SK-N-SH (cell line): ENCODE data around the gene ZNF19. TPM values are rescaled to one million over a fixed set of nuclear protein-coding genes. Genes with fewer than 3 reads are reported as not detected.

Source experiments
- CTCF ChIA-PET: fragments of 300-600, 350-600 bp; formaldehyde crosslinking; extraction: SDS; loops from one replicate; lab custom pipeline; 2021; lab: Yijun Ruan, JAX
- POLR2A ChIA-PET: fragments of 350-600 bp; sonication (Branson Sonifier 250); formaldehyde crosslinking; extraction: SDS; loops from one replicate; lab custom pipeline; 2020; ENCODE audit warnings: antibody characterized with exemption, inconsistent platforms; lab: Yijun Ruan, JAX
- DNase-seq: peaks from one replicate; pipeline ENCODE4 v3.0.0; 2012
- H2AFZ ChIP-seq: fragments of 200-600 bp; sonication (generic); 2 replicates; pipeline ENCODE4 v1.8.1; 2016; ENCODE audit warnings: antibody characterized with exemption, mild to moderate bottlenecking, low read depth
- H3F3A ChIP-seq: fragments of 200-600 bp; sonication (generic); replicated peaks from 2 replicates; pipeline ENCODE3; 2016; ENCODE audit warnings: antibody characterized with exemption, mild to moderate bottlenecking; ENCODE audit not compliant: insufficient read depth
- H3K27ac ChIP-seq, 2 experiments: fragments of 200-500 bp in 1 of 2; fragments of 200-600 bp in 1 of 2; sonication (Bioruptor generic) in 1 of 2; sonication (generic), shearing (Covaris generic) in 1 of 2; 2 replicates each; pipeline versions ENCODE4 v1.5.1 to v1.6.1; 2014 to 2016; ENCODE audit warnings: low read depth in 2 of 2, inconsistent platforms in 1 of 2, low read length in 1 of 2, mild to moderate bottlenecking in 1 of 2, mixed read lengths in 1 of 2
- H3K27me3 ChIP-seq: fragments of 200-600 bp; sonication (generic), shearing (Covaris generic); 2 replicates; pipeline ENCODE4 v1.6.1; 2016; ENCODE audit warnings: mixed run types; ENCODE audit not compliant: insufficient read depth
- H3K36me3 ChIP-seq, 2 experiments: fragments of 200-500 bp in 1 of 2; fragments of 200-600 bp in 1 of 2; sonication (Bioruptor generic) in 1 of 2; sonication (generic) in 1 of 2; replicated peaks in 1 of 2; 2 replicates each; pipeline versions ENCODE3 to v1.5.1; 2014 to 2016; ENCODE audit warnings: low read length in 1 of 2, mild to moderate bottlenecking in 1 of 2; ENCODE audit not compliant: insufficient read depth in 2 of 2, control insufficient read depth in 1 of 2
- H3K4me1 ChIP-seq, 2 experiments: fragments of 200-500 bp in 1 of 2; fragments of 200-600 bp in 1 of 2; sonication (Bioruptor generic) in 1 of 2; sonication (generic), shearing (Covaris generic) in 1 of 2; 2 replicates each; pipeline versions ENCODE4 v1.5.1 to v1.6.1; 2014 to 2016; ENCODE audit warnings: low read depth in 1 of 2, low read length in 1 of 2, mixed run types in 1 of 2; ENCODE audit not compliant: insufficient read depth in 2 of 2, control insufficient read depth in 1 of 2
- H3K4me2 ChIP-seq: fragments of 200-600 bp; sonication (generic), shearing (Covaris generic); 2 replicates; pipeline ENCODE4 v1.6.1; 2017; ENCODE audit warnings: mixed run types
- H3K4me3 ChIP-seq, 2 experiments: fragments of 200-500 bp in 1 of 2; fragments of 200-600 bp in 1 of 2; sonication (Bioruptor generic) in 1 of 2; sonication (generic), shearing (Covaris generic) in 1 of 2; 2 replicates each; pipeline versions ENCODE4 v1.5.1 to v1.8.1; 2014 to 2016; ENCODE audit warnings: low read depth in 2 of 2, inconsistent platforms in 1 of 2, low read length in 1 of 2, mild to moderate bottlenecking in 1 of 2, mixed read lengths in 1 of 2, moderate library complexity in 1 of 2
- H3K79me2 ChIP-seq: fragments of 200-600 bp; sonication (generic); 2 replicates; pipeline ENCODE4 v1.8.1; 2017; ENCODE audit warnings: mild to moderate bottlenecking; ENCODE audit not compliant: insufficient read depth
- H3K9ac ChIP-seq: fragments of 200-600 bp; sonication (generic); 2 replicates; pipeline ENCODE4 v1.6.1; 2017; ENCODE audit warnings: mixed run types
- H3K9me2 ChIP-seq: fragments of 200-600 bp; sonication (generic); 2 replicates; pipeline ENCODE4 v1.6.1; 2017; ENCODE audit warnings: mixed run types
- H3K9me3 ChIP-seq: fragments of 200-600 bp; sonication (generic); 2 replicates; pipeline ENCODE4 v1.6.1; 2017; ENCODE audit warnings: mixed run types, mild to moderate bottlenecking, moderate library complexity
- H4K20me1 ChIP-seq: fragments of 200-600 bp; sonication (generic); 2 replicates; pipeline ENCODE4 v1.6.1; 2017; ENCODE audit warnings: mild to moderate bottlenecking, mixed run types; ENCODE audit not compliant: insufficient read depth
- EP300 ChIP-seq, 2 experiments: IDR thresholded peaks; 2 replicates each; pipeline versions ENCODE4 v1.4.0 to v1.6.1; 2012; ENCODE audit warnings: borderline replicate concordance in 1 of 2, low read depth in 1 of 2, low read length in 1 of 2
- EZH2phosphoT487 ChIP-seq: fragments of 200-600 bp; sonication (generic); IDR thresholded peaks from 2 replicates; pipeline ENCODE4 v1.6.1; 2017; ENCODE audit warnings: low read depth, mixed run types, mild to moderate bottlenecking, antibody characterized with exemption, moderate library complexity, borderline replicate concordance
- GATA2 ChIP-seq: sonication (generic); formaldehyde crosslinking; IDR thresholded peaks from 2 replicates; pipeline ENCODE4 v1.5.0; 2020; ENCODE audit warnings: mild to moderate bottlenecking, missing genetic modification reagents
- MEF2A ChIP-seq: IDR thresholded peaks from 2 replicates; pipeline ENCODE4 v1.4.0; 2012; ENCODE audit warnings: low read depth, borderline replicate concordance
- POLR2AphosphoS5 ChIP-seq: IDR thresholded peaks from 2 replicates; pipeline ENCODE4 v1.6.1; 2012; ENCODE audit warnings: low read depth, low read length
- RFX5 ChIP-seq: IDR thresholded peaks from 2 replicates; pipeline ENCODE4 v1.6.1; 2012; ENCODE audit warnings: mild to moderate bottlenecking, improper control_type of control experiment, low read length
- RXRA ChIP-seq: IDR thresholded peaks from 2 replicates; pipeline ENCODE4 v1.4.0; 2012; ENCODE audit warnings: low read depth, mild to moderate bottlenecking, borderline replicate concordance
- SMC3 ChIP-seq: IDR thresholded peaks from 2 replicates; pipeline ENCODE4 v1.6.1; 2012; ENCODE audit warnings: low read depth, low read length, improper control_type of control experiment
- TCF12 ChIP-seq: IDR thresholded peaks from 2 replicates; pipeline ENCODE4 v1.4.0; 2012
- YY1 ChIP-seq: IDR thresholded peaks from 2 replicates; pipeline ENCODE4 v1.4.0; 2012; ENCODE audit warnings: low read depth, mild to moderate bottlenecking
- WGBS: methylation state at CpG from one replicate; pipeline ENCODE4 v1.1.6; 2017; ENCODE audit warnings: low lambda C conversion rate; 5-methylcytosine and 5-hydroxymethylcytosine counted together
- polyA plus RNA-seq, 3 experiments: library from polyadenylated mRNA; depleted of rRNA; stranded (reverse); fragments of >200 nt; gene quantifications; 2 replicates each; pipeline ENCODE4 v1.2.3, GENCODE V29; 2012
- TF ChIP-seq, protein P1 (sequence below): IDR thresholded peaks from 2 replicates; pipeline ENCODE4 v1.4.0; 2012; ENCODE audit warnings: low read depth, borderline replicate concordance
- TF ChIP-seq, protein P2 (sequence below): fragments of 150-350 bp; IDR thresholded peaks from 2 replicates; pipeline ENCODE4 v1.6.1; 2016; ENCODE audit warnings: mild to moderate bottlenecking, low read depth, low read length
- TF ChIP-seq, protein P3 (sequence below): IDR thresholded peaks from 2 replicates; pipeline ENCODE4 v1.4.0; 2012; ENCODE audit warnings: low read depth, borderline replicate concordance

Gene ZNF19
- polyA plus RNA-seq, 1 of the 3 experiments (the other 2 are of a cell fraction): 1.4 TPM

DNA sequence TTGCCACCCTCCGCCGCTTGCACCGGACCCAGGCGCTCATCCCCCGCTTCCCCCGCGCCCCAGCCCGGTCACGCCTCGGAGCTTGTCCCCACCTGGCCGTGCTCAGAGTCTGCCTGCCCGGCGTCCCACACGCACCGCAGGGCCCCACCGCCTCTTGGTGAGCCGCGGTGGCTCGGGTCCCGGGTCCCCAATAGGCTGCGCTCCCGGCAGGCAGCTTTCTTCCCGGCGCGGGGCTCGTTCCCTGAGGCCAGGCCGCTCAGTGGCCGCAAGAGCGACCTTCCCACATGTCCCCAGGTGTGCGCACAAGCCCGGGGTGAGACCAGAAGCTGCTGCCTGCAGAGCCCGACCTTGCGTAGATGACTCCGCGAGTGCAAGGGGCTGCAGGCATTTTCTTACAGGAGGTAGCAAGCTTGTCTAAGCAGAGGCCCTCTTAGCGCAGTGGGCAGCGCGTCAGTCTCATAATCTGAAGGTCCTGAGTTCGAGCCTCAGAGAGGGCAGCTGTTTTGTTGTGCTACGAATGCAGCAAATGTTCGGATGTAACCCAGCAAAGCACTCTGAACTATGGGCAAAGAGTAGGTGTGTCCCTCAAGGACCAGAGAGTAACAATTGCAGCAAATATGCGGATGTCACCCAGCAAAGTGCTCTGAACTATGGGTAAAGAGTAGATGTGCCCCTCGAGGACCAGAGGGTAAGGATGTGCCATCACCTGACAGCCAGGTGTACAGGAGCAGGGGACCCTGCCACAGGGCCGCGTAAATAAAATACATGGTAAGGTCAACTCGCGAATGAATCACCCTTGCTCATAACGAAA lies 62.9 kb downstream of the ZNF19 start (continued):
- TF ChIP-seq, protein P1, sequence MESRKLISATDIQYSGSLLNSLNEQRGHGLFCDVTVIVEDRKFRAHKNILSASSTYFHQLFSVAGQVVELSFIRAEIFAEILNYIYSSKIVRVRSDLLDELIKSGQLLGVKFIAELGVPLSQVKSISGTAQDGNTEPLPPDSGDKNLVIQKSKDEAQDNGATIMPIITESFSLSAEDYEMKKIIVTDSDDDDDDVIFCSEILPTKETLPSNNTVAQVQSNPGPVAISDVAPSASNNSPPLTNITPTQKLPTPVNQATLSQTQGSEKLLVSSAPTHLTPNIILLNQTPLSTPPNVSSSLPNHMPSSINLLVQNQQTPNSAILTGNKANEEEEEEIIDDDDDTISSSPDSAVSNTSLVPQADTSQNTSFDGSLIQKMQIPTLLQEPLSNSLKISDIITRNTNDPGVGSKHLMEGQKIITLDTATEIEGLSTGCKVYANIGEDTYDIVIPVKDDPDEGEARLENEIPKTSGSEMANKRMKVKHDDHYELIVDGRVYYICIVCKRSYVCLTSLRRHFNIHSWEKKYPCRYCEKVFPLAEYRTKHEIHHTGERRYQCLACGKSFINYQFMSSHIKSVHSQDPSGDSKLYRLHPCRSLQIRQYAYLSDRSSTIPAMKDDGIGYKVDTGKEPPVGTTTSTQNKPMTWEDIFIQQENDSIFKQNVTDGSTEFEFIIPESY: no peak
- TF ChIP-seq EZH2phosphoT487 (no peak), YY1 (no peak), GATA2 (no peak), SMC3 (no peak), EP300 (IDR thresholded peaks at IDR 0.05; ENCODE audit: borderline replicate concordance in 1 of 2, low read depth in 1 of 2, low read length in 1 of 2) (no peak), MEF2A (no peak), POLR2AphosphoS5 (no peak)
- TF ChIP-seq, protein P2, sequence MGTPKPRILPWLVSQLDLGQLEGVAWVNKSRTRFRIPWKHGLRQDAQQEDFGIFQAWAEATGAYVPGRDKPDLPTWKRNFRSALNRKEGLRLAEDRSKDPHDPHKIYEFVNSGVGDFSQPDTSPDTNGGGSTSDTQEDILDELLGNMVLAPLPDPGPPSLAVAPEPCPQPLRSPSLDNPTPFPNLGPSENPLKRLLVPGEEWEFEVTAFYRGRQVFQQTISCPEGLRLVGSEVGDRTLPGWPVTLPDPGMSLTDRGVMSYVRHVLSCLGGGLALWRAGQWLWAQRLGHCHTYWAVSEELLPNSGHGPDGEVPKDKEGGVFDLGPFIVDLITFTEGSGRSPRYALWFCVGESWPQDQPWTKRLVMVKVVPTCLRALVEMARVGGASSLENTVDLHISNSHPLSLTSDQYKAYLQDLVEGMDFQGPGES: no peak
- TF ChIP-seq, protein P3, sequence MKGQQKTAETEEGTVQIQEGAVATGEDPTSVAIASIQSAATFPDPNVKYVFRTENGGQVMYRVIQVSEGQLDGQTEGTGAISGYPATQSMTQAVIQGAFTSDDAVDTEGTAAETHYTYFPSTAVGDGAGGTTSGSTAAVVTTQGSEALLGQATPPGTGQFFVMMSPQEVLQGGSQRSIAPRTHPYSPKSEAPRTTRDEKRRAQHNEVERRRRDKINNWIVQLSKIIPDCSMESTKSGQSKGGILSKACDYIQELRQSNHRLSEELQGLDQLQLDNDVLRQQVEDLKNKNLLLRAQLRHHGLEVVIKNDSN: no peak

DNA sequence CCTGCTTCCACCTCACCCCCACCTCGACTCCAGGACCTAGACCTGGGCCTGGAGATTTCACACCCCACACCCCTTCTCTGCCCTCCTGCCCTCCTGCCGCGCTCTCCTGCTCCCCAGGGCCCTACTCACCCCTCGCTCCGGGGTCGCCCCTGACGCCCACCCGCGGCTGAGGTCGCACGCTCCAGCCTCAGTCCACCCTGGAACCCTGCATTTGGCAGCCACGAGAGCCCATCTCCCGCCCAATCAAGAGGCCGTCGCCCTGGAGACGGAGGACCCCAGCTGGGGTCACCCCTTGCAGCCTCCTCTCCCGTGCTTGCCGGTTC lies 63.4 kb downstream of the ZNF19 start:
- 22% methylated on average over 16 of the region's 18 CpGs for WGBS
- no peaks in the 10 kb centered on the region for H3K9me2 ChIP-seq
- POLR2A ChIA-PET: no interaction called here
- no peaks in the 10 kb centered on the region for H3K36me3 ChIP-seq
- TF ChIP-seq TCF12 (no peak), RXRA (no peak), RFX5 (no peak)
- no peaks in the 10 kb centered on the region for H4K20me1 ChIP-seq
- CTCF ChIA-PET: interaction anchor here (0.6 to 1.5 kb wide), 5 partner anchors 8 to 114 kb away, joined by 3 to 14 read pairs (median 3); no protein-coding TSS in a partner anchor
- H3K27me3 ChIP-seq: peaks cover 13% of the 10 kb centered on the region; the same call in 1 of the 2 replicates
- no peaks in the 10 kb centered on the region; the same call in 1 of the 2 replicates for H3K9me3 ChIP-seq
- no peak overlapping the region for H3K9ac ChIP-seq
- no peak overlapping the region for H3K27ac ChIP-seq
- H3K4me1 ChIP-seq: no peaks in the 10 kb centered on the region; a peak in 1 of 4 replicates
- peak overlapping the region; percentile 62; the same call in 1 of the 2 replicates for H3K4me2 ChIP-seq
- H3F3A ChIP-seq: no peaks in the 10 kb centered on the region
- no peak overlapping the region for H2AFZ ChIP-seq
- peak overlapping the region; percentile 35 to 46; a peak in 2 of 4 replicates for H3K4me3 ChIP-seq
- no peaks in the 10 kb centered on the region for H3K79me2 ChIP-seq
- DNase-seq: no peak
